HG02623 (cell line): ENCODE data around the gene MBIP.

Experiments used
- ATAC-seq: cut with Tn5 transposase; IDR thresholded peaks from one replicate; pipeline ENCODE4 v1.9.1; 2021; ENCODE audit warnings: moderate library complexity; ENCODE audit not compliant: unreplicated experiment

The MBIP gene

GRCh38 chr14:36313898-36314297 is 6.5 kb downstream of the MBIP start:
- ATAC-seq: no peak

GRCh38 chr14:36313206-36313605 is 7.2 kb downstream of the MBIP start:
- ATAC-seq: no peak

GRCh38 chr14:36306836-36307235 is 13.6 kb downstream of the MBIP start:
- no peak for ATAC-seq

- no peak for ATAC-seq
Observed at GRCh38 chr14:36304895-36305294, 15.5 kb downstream of the MBIP start.

GRCh38 chr14:36303960-36304359 is 16.5 kb downstream of the MBIP start:
- ATAC-seq: no peak

- no peak for ATAC-seq
Observed at GRCh38 chr14:36302823-36303222, 17.6 kb downstream of the MBIP start.

- no peak for ATAC-seq
Observed at GRCh38 chr14:36301159-36301558, 19.3 kb downstream of the MBIP start.

GRCh38 chr14:36300337-36300736 is 20.1 kb downstream of the MBIP start:
- no peak for ATAC-seq

- no peak for ATAC-seq
Observed at GRCh38 chr14:36295642-36296627, 24.5 kb downstream of the MBIP start.

- no peak for ATAC-seq
Observed at GRCh38 chr14:36294543-36294942, 25.9 kb downstream of the MBIP start.

GRCh38 chr14:36293824-36294223 is 26.6 kb downstream of the MBIP start:
- no peak for ATAC-seq

GRCh38 chr14:36289954-36290353 is 30.5 kb downstream of the MBIP start:
- ATAC-seq: no peak

- ATAC-seq: no peak
Observed at GRCh38 chr14:36288496-36288895, 31.9 kb downstream of the MBIP start.

- ATAC-seq: no peak
Observed at GRCh38 chr14:36284971-36285595, 35.4 kb downstream of the MBIP start.

- ATAC-seq: no peak
Observed at GRCh38 chr14:36281309-36281708, 39.1 kb downstream of the MBIP start.

- no peak for ATAC-seq
Observed at GRCh38 chr14:36279306-36280190, 40.9 kb downstream of the MBIP start.

- no peak for ATAC-seq
Observed at GRCh38 chr14:36275741-36276140, 44.7 kb downstream of the MBIP start.

- ATAC-seq: no peak
Observed at GRCh38 chr14:36271939-36272907, 48.2 kb downstream of the MBIP start.

GRCh38 chr14:36271222-36271621 is 49.2 kb downstream of the MBIP start:
- ATAC-seq: no peak

- ATAC-seq: no peak
Observed at GRCh38 chr14:36270191-36270590, 50.2 kb downstream of the MBIP start.
